Esophagus squamous epithelium (tissue), 4 donors: ENCODE data around the gene GPHN.

Experiments used
- CTCF ChIP-seq, 6 experiments: fragments of 450-650 bp in 4 of 6; fragments of 200-600 bp in 2 of 6; sonication (generic) in 2 of 6; IDR thresholded peaks; one replicate each; pipeline ENCODE4 v1.5.1; 2016 to 2019; ENCODE audit warnings: antibody characterized with exemption in 6 of 6, mild to moderate bottlenecking in 4 of 6, moderate library complexity in 4 of 6
- POLR2A ChIP-seq, 4 donors: fragments of 450-650 bp; IDR thresholded peaks; one replicate each; pipeline ENCODE4 v1.6.1; 2017; ENCODE audit warnings: antibody characterized with exemption in 4 of 4, mild to moderate bottlenecking in 4 of 4, moderate library complexity in 3 of 4

- TF ChIP-seq CTCF (IDR thresholded peaks at IDR 0.05) = no peak
- no peak for TF ChIP-seq POLR2A (IDR thresholded peaks at IDR 0.05)
These were observed 464.5 kb downstream of the GPHN start for GRCh38 chr14:66972469-66972868.
